Stomach (tissue), 4 donors: Measurements from ENCODE around the gene ARSA.
"Not testable (repeated sequence)": the region's sequence is repeated elsewhere in the genome, so short reads cannot be mapped to it uniquely, and the experiment has no call there.

Source experiments
- POLR2A ChIP-seq, 4 donors: fragments of 450-650 bp; IDR thresholded peaks; one replicate each; pipeline ENCODE4 v1.6.1; 2016; ENCODE audit warnings: antibody characterized with exemption in 4 of 4, control low read depth in 2 of 4, mild to moderate bottlenecking in 1 of 4, moderate library complexity in 1 of 4
- TF ChIP-seq, protein P1 (sequence below), 7 experiments: fragments of 450-650 bp in 4 of 7; fragments of 200-600 bp in 3 of 7; sonication (generic) in 3 of 7; IDR thresholded peaks; one replicate each; pipeline ENCODE4 v1.5.1; 2016 to 2019; ENCODE audit warnings: antibody characterized with exemption in 7 of 7, control low read depth in 2 of 7, mild to moderate bottlenecking in 1 of 7

DNA sequence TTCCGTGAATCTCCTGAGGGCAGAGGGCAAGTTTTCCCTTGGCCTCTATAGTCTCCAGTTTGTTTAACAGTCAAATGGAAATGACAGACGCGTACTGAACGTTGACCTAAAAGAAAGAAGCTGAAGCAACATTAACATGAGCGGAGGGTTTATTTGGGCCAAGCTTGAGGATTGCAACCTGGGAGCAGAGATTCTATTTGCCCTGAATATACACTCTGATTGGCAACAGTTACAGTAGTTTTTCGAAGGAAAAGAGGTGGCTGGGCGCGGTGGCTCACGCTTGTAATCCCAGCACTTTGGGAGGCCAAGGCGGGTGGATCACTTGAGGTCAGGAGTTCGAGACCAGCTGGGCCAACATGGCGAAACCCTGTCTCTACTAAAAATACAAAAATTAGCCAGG, 12.3 kb upstream of the ARSA start:
- TF ChIP-seq, protein P1, sequence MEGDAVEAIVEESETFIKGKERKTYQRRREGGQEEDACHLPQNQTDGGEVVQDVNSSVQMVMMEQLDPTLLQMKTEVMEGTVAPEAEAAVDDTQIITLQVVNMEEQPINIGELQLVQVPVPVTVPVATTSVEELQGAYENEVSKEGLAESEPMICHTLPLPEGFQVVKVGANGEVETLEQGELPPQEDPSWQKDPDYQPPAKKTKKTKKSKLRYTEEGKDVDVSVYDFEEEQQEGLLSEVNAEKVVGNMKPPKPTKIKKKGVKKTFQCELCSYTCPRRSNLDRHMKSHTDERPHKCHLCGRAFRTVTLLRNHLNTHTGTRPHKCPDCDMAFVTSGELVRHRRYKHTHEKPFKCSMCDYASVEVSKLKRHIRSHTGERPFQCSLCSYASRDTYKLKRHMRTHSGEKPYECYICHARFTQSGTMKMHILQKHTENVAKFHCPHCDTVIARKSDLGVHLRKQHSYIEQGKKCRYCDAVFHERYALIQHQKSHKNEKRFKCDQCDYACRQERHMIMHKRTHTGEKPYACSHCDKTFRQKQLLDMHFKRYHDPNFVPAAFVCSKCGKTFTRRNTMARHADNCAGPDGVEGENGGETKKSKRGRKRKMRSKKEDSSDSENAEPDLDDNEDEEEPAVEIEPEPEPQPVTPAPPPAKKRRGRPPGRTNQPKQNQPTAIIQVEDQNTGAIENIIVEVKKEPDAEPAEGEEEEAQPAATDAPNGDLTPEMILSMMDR (IDR thresholded peaks at IDR 0.05) = not testable (repeated sequence)
- TF ChIP-seq POLR2A (IDR thresholded peaks at IDR 0.05) = not testable (repeated sequence)
